Activated CD8-positive, alpha-beta memory T cell treated with anti-CD3 and anti-CD28 coated beads for 48 hours (primary cell): Measurements from ENCODE around the gene NDUFA11.
"Not testable (repeated sequence)": the region's sequence is repeated elsewhere in the genome, so short reads cannot be mapped to it uniquely, and the experiment has no call there.

ENCODE experiments used
- DNase-seq, 3 experiments: peaks; one replicate each; pipeline ENCODE4 v3.0.0-alpha.2; 2020; ENCODE audit warnings: low read depth in 2 of 3, low spot score in 2 of 3

Gene NDUFA11

DNA sequence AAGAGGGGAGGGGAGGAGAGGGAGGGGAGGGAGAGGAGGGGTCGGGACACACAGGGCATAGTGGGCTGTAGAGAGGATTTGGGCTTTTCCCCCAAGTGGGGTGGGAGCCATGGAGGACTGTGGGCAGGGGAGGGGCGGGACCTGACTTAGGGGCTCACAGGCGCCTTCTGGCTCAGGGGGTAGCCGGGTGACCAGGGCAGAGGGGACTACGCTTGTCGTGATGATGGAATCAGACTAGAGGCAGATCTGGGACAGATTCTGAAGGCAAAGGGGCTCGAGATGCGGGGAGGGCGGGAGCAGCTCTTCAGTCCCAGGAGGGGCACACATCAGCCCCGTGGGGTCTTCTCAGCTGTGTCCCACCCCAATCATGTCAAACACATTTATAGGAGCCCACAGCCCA is 13.5 kb downstream of the NDUFA11 start:
- DNase-seq, result no peak

DNA sequence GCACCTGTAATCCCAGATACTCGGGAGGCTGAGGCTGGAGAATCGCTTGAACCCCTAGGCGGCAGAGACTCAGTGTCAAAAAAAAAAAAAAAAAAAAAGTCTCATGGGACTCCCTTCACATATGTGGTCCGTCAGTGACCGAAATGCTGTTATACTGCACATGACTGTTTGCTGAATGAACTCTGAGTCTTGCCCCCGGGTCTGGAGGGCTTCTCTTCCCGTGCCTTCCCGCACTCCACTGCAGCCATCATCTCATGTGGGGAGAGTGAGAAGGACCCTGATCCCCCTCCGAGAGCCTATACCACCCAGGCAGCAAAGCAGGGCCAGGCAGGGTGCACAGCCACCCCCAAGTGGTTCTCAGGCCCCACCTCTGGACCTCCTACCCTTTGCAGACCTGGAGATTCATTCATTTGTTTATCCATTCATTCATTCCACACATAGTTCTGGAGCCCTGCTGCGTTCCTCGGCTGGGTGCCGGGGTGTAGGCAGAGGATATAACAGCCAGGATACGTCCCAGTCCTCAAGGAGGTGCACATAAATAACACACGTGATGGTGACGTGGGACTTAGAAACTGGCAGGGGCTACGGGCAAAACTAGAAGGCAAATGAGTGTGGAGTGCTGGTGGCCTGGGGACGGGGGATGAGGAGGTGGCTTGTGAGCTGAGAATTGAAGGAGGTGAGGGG is 14.2 kb downstream of the NDUFA11 start:
- DNase-seq, result no peak

DNA sequence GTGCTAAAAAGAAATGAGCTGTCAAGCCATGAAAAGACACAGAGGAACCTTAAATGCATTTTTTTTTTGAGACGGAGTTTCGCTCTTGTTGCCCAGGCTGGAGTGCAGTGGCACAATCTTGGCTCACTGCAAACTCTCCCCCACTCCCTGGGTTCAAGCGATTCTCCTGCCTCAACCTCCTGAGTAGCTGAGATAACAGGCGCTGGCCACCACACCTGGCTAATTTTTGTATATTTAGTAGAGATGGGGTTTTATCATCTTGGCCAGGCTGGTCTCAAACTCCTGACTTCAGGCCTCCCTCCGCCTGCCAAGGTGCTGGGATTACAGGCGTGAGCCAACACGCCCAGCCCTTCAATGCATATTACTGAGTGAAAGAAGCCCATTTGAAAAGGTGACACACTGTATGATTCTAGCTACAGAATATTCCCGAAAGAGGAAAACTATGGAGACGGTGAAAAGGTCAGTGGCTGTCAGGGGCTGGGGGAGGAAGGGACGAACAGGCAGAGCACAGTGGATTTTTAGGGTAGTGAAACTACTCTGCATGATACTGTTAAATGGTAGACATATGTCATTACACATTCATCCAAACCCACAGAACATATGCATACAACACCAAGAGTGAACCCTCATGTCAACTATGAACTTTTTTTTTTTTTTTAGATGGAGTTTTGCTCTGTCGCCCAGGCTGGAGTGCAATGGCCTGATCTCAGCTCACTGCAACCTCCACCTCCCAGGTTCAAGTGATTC is 19.4 kb downstream of the NDUFA11 start:
- not testable (repeated sequence) for DNase-seq

DNA sequence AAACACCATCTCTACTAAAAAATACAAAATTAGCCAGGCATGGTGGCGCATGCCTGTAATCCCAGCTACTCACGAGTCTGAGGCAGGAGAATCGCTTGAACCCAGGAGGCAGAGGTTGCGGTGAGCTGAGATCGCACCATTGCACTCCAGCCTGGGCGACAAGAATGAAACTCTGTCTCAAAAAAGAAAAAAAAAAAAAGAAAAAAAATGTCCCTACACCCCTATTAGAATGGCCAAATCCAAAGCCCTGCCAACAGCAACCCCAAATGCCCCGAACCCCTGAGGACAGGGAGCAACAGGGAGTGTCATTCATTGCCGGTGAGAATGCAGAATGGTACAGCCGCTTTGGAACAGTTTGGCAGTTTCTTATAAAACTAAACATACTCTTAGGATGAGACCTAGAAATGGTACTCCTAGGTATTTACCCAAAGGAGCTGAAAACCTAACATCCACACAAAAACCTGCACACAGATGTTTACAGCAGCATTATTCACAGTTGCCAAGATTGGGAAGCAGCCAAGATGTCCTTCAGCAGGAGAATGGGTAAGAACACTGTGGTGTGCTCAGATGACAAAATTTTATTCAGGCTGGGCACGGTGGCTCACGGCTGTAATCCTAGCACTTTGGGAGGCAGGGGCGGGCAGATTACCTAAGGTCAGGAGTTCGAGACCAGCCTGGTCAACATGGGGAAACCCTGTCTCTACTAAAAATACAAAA is 20.3 kb downstream of the NDUFA11 start:
- not testable (repeated sequence) for DNase-seq

DNA sequence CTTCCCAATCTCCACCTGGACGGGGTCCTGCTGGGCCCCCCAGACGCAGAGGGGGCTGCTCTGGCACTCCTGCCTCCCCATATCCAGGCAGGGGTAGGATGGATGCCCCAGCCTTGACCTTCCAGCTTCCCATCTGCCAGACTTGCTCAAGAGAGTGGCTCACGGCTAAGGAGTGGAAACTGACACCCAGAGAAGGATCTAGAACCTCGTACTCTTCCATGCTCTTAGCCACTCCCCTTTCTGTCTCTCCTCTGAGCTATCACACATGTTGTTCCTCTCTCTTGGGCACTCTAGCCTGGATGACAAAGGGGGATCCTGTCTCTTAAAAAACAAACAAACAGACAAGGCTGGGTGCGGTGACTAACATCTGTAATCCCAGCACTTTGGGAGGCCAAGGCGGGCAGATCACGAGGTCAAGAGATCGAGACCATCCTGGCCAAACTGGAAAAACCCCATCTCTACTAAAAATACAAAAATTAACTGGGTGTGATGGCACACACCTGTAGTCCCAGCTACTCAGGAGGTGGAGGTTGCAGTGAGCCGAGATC is 21.1 kb downstream of the NDUFA11 start:
- DNase-seq, result no peak

DNA sequence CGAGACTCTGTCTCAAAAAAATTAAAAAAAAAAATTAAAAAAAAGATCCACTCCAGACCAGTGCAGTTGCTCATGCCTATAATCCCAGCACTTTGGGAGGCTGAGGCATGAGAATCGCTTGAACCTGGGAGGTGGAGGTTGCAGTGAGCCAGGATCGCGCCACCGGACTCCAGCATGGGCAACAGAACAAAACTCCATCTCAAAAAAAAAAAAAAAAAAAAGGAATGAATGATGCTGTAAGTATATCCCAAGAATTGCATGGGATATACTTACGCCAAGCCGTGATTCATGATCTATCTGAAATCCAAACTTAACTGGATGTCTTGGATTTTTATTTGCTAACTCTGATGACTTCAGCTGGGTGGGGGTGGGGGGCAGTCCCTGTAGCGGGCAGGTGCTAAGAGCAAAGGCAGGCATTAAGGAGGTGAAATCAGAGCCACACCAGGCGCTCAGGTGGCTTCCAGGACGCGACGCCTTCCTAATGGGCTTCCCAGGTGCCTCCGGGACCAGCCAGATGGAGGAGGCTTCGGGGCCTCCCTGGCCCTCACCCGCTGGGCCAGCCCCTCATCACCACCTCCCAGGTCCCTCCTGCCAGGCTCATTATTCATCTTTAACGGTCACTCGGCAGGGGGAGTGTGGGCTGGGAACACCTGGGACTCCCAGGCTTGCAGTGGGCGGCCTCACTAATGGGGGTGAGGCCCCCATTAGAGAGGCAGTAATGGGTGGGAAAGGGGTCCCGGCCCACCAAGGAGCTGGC is 21.9 kb downstream of the NDUFA11 start:
- DNase-seq, result no peak

DNA sequence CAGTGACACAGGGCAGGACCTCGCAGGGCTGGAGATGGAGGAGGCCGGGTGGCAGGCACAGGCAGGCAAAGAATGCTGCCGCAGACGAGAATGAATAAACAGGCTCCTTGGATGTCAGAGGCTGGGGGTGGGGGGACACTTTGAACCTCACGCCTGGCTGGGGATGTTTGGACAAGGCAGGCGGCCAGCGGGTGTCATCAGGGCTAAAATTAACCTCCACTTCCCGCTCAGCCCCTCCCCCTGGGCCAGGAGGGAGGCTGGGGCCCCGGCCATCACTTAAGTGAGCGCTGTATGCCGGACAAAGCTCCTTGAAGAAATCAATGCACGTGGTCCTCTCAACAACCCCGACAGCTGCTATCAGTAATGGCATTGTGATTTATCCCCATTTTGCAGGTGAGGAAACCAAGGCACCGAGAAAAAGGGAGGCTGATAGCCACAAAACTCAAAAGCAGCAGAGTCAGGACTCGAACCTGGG is 22.9 kb downstream of the NDUFA11 start:
- no peak for DNase-seq

DNA sequence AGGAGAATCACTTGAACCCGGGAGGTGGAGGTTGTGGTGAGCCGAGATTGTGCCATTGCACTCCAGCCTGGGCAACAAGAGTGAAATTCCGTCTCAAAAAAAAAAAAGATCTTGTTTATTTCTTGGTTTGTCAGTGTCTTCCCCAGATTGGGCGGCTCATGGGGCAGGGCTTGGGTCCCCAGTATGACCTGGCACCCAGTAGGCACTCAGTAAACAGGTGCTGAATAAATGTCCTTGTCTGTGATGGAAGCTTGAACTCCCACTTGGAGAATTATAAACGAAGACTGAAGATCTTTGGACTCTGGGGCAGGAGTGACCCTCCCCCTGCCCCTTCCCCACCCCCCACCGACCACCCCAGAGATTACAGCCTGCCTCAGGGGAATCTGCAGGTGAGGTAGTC is 23.4 kb downstream of the NDUFA11 start:
- no peak for DNase-seq

DNA sequence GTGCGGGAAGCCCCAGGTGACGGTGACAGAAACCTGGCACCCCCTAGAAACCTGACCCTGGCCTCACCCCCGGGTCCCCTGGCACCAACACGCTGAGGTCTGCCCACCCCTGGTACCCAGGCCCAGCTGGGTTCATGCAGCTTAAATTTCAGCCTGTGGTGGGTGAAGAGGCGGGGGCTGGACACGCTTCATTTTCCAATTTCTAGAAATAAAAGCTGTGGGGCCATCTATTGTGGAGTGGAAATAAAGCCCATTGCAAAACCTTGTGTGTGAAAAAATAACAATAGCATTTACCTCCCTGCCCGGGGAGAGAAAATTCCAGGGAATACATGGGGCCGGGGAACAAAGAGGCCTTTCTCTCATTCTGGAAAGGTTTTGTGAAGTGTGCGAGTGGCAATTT is 25.7 kb downstream of the NDUFA11 start:
- no peak for DNase-seq

DNA sequence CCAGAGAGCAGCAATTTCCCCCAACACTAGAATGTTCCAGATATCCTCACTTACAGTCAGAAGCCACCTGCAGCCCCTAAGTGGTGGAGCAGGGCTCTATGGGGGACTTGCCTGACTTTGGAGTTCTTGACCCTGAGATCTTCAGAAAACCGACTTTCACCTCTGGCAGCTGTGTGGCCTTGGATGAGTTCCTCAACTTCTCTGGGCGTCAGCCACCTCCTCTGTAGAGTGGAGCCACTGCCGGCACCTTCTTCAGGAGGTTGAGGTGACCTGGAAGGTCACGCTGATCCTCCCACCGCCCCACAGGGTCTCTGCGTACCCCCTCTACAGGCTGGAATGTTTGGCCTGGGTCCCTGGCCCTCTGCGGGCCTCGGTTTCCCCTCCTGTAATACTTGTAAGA is 26.2 kb downstream of the NDUFA11 start:
- DNase-seq, result no peak

DNA sequence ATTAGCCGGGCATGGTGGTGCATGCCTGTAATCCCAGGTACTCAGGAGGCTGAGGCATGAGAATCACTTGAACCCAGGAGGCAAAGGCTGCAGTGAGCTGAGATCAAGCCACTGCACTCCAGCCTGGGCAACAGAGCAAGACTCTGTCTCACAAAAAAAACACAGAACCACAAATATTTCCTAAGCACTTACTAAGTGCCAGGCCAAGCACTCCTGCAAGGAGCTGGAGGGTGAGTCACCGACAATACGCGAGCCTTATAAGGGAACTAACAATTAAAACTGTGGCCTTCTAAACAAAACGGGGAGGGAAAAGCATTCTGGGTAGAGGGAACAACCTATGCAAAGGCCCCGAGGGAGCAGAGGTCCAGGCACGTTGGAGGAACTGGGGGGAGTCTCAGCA is 29.1 kb downstream of the NDUFA11 start:
- DNase-seq, result not testable (repeated sequence)

DNA sequence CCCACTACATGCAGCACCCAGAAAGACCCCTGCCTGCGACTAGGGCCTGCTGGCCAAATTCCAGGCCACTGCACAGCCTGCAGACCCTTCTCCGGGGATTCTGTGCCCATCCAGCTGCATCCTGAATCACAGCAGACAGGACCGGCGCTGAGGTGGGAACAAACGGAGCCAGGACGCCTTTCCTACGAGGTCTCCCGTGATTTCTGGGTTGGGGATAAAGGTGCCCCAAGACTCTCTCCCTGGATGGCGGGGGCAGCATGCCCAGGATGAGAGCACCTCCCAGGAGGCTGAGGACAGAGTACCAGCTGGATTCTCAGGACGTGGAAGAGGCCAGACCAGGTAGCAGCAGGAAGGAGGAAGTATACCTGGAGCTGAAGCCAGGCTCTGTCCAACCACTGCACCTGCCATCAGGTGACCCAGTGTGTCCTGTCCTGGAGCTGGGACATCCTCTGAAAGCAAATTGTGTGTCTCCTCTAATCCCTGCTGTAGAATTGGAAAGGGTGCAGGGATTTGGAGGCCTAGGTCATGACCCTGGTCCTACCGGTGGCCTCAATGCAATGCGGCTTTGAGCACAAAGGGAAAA is 29.9 kb downstream of the NDUFA11 start:
- DNase-seq, result no peak

DNA sequence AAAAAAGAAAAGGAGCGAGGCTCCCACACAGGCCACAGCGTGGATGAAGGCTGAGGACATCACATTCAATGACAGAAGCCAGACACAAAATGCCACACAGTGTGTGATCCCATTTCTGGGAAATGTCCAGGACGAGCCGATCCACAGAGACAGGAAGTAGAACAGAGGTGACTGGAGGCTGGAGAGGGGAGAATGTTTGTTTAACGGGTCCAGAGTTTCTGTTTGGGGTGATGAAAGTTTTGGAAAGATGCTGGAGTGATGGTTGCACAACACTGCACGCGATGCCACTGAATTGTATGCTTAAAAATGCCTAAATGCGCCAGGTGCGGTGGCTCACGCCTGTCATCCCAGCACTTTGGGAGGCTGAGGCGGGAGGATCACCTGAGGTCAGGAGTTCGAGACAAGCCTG is 32.6 kb downstream of the NDUFA11 start:
- DNase-seq, result no peak

DNA sequence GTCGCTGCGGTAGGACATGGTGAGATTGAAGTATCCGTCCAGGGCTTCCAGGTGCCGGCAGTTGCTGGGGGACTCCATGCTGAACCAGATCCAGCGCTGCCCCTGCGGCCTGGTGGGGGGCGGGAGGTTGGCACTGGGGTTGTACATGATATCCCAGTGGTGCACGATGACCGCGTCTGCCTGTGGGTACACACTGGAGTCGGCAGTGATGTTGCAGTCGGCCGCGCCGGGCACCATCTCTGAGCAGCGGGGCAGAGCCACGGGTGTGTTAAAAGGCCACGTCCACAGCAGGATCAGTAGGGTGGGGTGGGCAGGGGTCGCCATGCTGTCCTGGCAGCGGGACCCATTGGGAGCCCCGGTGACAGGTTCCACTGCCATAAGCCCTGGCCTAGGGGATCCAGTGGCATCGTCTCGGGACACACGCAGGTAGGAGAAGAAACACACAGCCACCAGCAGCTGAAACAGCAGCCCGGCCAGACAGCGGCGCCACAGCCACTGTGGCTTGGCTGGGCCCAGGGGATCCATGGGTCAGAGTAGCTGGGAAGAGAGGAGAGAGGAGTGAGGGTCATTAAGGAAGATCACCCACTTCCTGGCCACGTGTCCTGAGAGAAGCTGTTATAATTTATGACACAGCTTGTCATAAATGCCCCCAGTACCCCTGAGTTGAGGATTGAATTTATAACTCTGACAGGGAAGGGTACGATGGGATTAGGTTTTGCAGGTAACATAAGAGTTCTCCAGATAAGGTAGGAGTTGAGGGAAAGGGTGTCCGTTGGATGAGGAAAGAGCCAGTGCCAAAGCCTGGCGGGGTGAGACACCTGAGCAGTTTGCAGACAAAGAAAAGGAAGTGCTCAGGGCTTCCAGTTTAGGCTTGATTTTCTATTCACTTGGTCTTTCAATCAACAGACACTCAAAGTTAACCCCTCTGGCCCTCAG is 36.1 kb downstream of the NDUFA11 start:
- DNase-seq, result no peak

DNA sequence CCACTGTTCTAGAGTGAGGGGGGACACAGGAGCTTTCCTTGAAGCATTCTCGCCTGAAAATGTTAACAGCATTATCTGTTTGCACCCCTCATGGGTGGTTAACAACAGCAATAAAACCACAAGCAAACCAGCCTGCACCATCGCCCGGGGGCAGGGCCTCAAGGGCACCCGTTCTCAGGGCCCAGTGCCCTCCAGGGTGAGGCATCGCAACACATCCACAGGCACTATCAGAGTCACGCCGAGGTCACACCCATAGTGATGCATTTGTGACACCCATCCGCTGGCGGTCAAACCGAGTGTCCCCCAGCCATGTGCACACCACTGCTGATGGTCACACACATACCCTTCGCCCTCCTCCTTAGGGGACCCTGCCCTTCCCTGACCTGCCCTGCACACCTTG is 37.8 kb downstream of the NDUFA11 start:
- DNase-seq, result no peak

DNA sequence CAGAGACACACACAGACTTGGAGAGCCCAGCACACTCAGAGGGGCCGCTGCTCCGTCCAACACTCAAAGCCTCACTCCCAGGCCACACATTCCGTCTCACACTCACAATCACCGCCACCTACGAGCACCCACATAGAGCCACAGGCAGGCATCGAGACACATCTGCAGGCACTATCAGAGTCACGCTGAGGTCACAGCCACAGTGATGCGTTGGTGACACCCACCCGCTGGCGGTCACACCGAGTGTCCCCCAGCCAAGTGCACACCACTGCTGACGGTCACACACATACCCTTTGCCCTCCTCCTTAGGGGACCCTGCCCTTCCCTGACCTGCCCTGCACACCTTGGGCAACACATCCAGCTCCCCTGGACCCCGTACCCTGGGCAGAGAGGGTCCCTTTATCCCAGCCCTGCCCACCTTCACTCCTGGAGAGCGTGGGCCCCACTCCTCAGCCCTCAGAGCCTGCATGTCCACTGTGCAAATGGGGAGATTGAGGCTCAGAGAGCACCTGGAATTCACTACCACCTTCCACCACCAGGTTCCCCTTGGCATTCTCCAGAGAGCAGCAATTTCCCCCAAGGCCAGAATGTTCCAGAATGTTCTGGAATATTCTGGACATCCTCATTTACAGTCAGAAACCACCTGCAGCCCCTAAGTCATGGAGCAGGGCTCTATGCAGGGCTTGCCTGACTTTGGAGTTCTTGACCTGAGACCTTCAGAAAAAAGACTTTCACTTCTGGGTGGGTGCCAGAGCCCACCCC is 38.7 kb downstream of the NDUFA11 start:
- no peak for DNase-seq

DNA sequence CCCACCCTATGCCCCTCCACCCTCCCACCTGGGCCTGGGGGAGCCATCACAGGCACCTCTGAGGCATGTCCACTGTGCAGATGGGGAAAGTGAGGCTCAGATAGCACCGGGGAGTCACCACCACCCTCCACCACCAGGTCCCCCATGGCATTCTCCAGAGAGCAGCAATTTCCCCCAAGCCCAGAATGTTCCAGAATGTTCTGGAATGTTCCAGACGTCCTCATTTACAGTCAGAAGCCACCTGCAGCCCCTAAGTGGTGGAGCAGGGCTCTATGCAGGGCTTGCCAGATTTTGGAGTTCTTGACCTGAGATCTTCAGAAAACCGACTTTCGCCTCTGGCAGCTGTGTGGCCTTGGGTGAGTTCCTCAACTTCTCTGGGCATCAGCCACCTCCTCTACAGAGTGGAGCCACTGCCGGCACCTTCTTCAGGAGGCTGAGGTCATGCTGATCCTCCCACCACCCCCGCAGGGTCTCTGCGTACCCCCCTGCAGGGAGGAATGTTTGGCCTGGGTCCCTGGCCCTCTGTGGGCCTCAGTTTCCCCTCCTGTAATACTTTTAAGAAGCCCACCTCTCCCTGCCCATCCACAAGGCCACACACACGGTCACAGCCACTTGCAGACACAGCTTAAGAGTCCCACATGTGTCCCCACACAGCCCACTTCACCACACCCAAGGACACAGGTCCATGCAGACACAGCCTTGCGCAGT is 39.4 kb downstream of the NDUFA11 start:
- DNase-seq, result no peak

DNA sequence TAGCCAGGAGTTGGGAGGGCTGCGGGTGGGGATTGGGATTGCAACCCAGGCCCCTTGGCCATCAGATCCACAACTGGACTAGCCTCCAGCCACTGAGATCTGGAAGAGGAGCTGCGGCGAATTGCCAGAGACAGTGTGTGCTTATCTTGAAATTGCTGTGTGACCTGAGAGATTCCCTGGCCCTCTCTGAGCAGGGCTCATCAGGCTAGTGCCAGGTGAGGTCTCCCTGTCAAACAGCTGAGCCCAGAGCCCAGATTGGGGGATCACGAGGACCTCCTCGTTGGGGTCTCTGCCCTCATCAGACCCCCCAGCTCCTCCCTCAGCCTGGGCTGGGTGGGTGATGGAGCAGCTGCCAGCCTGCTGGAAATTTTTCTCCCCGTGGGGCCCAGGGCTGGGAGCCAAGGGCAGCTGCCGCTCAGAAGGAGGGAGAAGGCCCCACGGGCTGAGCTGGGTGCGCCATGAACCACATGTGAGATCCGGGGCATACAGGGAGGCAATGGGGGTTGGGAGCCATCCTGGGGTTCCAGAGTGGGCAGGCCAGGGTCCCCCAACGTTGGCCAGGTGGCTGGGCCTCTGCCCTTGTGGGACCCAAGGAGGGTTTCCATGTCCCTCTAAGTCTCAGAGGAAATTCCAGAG is 40.4 kb downstream of the NDUFA11 start:
- no peak for DNase-seq
